HepG2 (cell line): Measurements from ENCODE around the gene KLC3. TPM values are rescaled to one million over a fixed set of nuclear protein-coding genes. Genes with fewer than 3 reads are reported as not detected.
A peak's percentile ranks its signal among the peaks of the same experiment; 100 is the strongest.

ENCODE experiments used
- ADNP ChIP-seq: sonication (generic); formaldehyde crosslinking; IDR thresholded peaks from 2 replicates; pipeline ENCODE4 v1.4.0; 2020; ENCODE audit warnings: missing genetic modification reagents
- AHR ChIP-seq: IDR thresholded peaks from 2 replicates; pipeline ENCODE4 v1.6.1; 2018; ENCODE audit warnings: missing genetic modification reagents, missing compliant biosample characterization
- BHLHE40 ChIP-seq: IDR thresholded peaks from 2 replicates; pipeline ENCODE4 v1.6.1; 2011; ENCODE audit warnings: low read length, improper control_type of control experiment
- FOSL2 ChIP-seq: sonication (generic); formaldehyde crosslinking; IDR thresholded peaks from 2 replicates; pipeline ENCODE4 v1.4.0; 2020; ENCODE audit warnings: missing genetic modification reagents
- FOXC1 ChIP-seq: sonication (generic); formaldehyde crosslinking; IDR thresholded peaks from 2 replicates; pipeline ENCODE4 v1.8.0; 2022; ENCODE audit warnings: mild to moderate bottlenecking, missing genetic modification reagents, borderline replicate concordance
- GABPB1 ChIP-seq: IDR thresholded peaks from 2 replicates; pipeline ENCODE4 v1.6.1; 2016; ENCODE audit warnings: mild to moderate bottlenecking, missing genetic modification reagents, moderate library complexity, missing compliant biosample characterization
- GPBP1L1 ChIP-seq: sonication (generic); formaldehyde crosslinking; IDR thresholded peaks from 2 replicates; pipeline ENCODE4 v1.5.0; 2020; ENCODE audit warnings: mild to moderate bottlenecking, missing genetic modification reagents
- JUN ChIP-seq: sonication (generic); formaldehyde crosslinking; IDR thresholded peaks from 2 replicates; pipeline ENCODE4 v1.4.0; 2020; ENCODE audit warnings: mild to moderate bottlenecking, missing genetic modification reagents
- KDM3A ChIP-seq: IDR thresholded peaks from 2 replicates; pipeline ENCODE4 v1.6.1; 2018; ENCODE audit warnings: low read depth, missing compliant biosample characterization
- KLF11 ChIP-seq: IDR thresholded peaks from 2 replicates; pipeline ENCODE4 v1.6.1; 2016; ENCODE audit warnings: missing compliant biosample characterization
- MYPOP ChIP-seq: sonication (generic); formaldehyde crosslinking; IDR thresholded peaks from 2 replicates; pipeline ENCODE4 v1.8.1; 2023; ENCODE audit warnings: mild to moderate bottlenecking, moderate library complexity, missing genetic modification reagents
- NFE2L2 ChIP-seq: fragments of 150-350 bp; IDR thresholded peaks from 2 replicates; pipeline ENCODE4 v1.6.1; 2014; ENCODE audit warnings: low read length
- NR2F6 ChIP-seq, 2 experiments: IDR thresholded peaks; 2 replicates each; pipeline ENCODE4 v1.6.1; 2016; ENCODE audit warnings: antibody characterized with exemption in 1 of 2, mild to moderate bottlenecking in 1 of 2
- RAD21 ChIP-seq: fragments of 450-650 bp; formaldehyde crosslinking; IDR thresholded peaks from 2 replicates; pipeline ENCODE4 v1.5.0; 2020; ENCODE audit warnings: mild to moderate bottlenecking
- RXRB ChIP-seq: IDR thresholded peaks from 2 replicates; pipeline ENCODE4 v1.6.1; 2016; ENCODE audit warnings: borderline replicate concordance, missing genetic modification reagents, missing compliant biosample characterization
- SOX6 ChIP-seq, 2 experiments: fragments of 450-650 bp in 1 of 2; sonication (generic) in 1 of 2; formaldehyde crosslinking in 1 of 2; IDR thresholded peaks; 2 replicates each; pipeline versions ENCODE4 v1.4.0 to v1.6.1; 2017 to 2020; ENCODE audit warnings: antibody characterized with exemption in 1 of 2, mild to moderate bottlenecking in 1 of 2, missing genetic modification reagents in 1 of 2
- ZBTB37 ChIP-seq: sonication (generic); formaldehyde crosslinking; IDR thresholded peaks from 2 replicates; pipeline ENCODE4 v1.4.0; 2020; ENCODE audit warnings: mild to moderate bottlenecking, missing genetic modification reagents
- ZNF263 ChIP-seq: sonication (generic); formaldehyde crosslinking; IDR thresholded peaks from 2 replicates; pipeline ENCODE4 v1.4.0; 2020; ENCODE audit warnings: missing genetic modification reagents
- ZNF503 ChIP-seq: sonication (generic); formaldehyde crosslinking; IDR thresholded peaks from 2 replicates; pipeline ENCODE4 v1.4.0; 2020; ENCODE audit warnings: missing genetic modification reagents
- ZNF639 ChIP-seq: conservative IDR thresholded peaks from 2 replicates; pipeline ENCODE4 v1.6.1; 2018; ENCODE audit warnings: missing genetic modification reagents
- ZNF772 ChIP-seq: sonication (generic); formaldehyde crosslinking; IDR thresholded peaks from 2 replicates; pipeline ENCODE4 v1.5.0; 2020; ENCODE audit warnings: mild to moderate bottlenecking, missing genetic modification reagents
- ZNF784 ChIP-seq: sonication (generic); formaldehyde crosslinking; IDR thresholded peaks from 2 replicates; pipeline ENCODE4 v1.5.1; 2020; ENCODE audit warnings: missing genetic modification reagents, mild to moderate bottlenecking, borderline replicate concordance
- ZNF878 ChIP-seq: sonication (generic); formaldehyde crosslinking; IDR thresholded peaks from 2 replicates; pipeline ENCODE4 v1.8.1; 2023; ENCODE audit warnings: mild to moderate bottlenecking, missing genetic modification reagents, moderate library complexity
- polyA plus RNA-seq, 8 experiments: library from polyadenylated mRNA; depleted of rRNA in 3 of 8; stranded (reverse) in 7 of 8; unstranded in 1 of 8; fragments of >200 nt; fragmentation: Illumina TruSeq in 4 of 8; extraction: Trizol in 4 of 8; gene quantifications; 2 replicates each; pipeline versions ENCODE4 v1.2.1 to v1.2.3, GENCODE V29; 2011 to 2016; ENCODE audit warnings: low read depth in 4 of 8, missing spikeins in 1 of 8, mixed read lengths in 1 of 8; ENCODE audit not compliant: insufficient read depth in 1 of 8
- total RNA-seq, 5 experiments: library from RNA; depleted of rRNA; stranded (reverse); fragments of >200 nt; fragmentation: Illumina TruSeq; extraction: Trizol; gene quantifications; 2 replicates each; pipeline ENCODE4 v1.2.3, GENCODE V29; 2016; ENCODE audit warnings: low read depth in 1 of 5

The KLC3 gene
- total and polyA plus RNA-seq, 2 of the 13 experiments (the other 11 are each of a cell fraction or from before 2014, with no cell fraction given), result 0.13 TPM; not detected in 1

GRCh38 chr19:45346449-45346848, 5.9 kb downstream of the KLC3 start (continued):
- TF ChIP-seq GABPB1 (peak; percentile 40; the same call in 1 of the 2 replicates), AHR (0 out of 2 replicates have a peak, but pooled peaks have one; percentile 15), RAD21 (CRISPR knock-in tag) (peak; percentile 37; the same call in 1 of the 2 replicates), JUN (CRISPR knock-in tag) (no peak), SOX6 (IDR thresholded peaks at IDR 0.05) (no peak), SOX6 (CRISPR knock-in tag; IDR thresholded peaks at IDR 0.05) (no peak), ZNF639 (CRISPR knock-in tag) (no peak), MYPOP (CRISPR knock-in tag) (no peak), NFE2L2 (no peak), ZNF503 (CRISPR knock-in tag) (no peak), ADNP (no peak), ZNF878 (CRISPR knock-in tag) (no peak), KLF11 (CRISPR knock-in tag) (no peak), NR2F6 (IDR thresholded peaks at IDR 0.05) (no peak), NR2F6 (CRISPR knock-in tag; IDR thresholded peaks at IDR 0.05) (no peak), BHLHE40 (no peak), ZNF772 (CRISPR knock-in tag) (no peak), FOSL2 (CRISPR knock-in tag) (no peak), ZBTB37 (CRISPR knock-in tag) (no peak), GPBP1L1 (CRISPR knock-in tag) (no peak), ZNF784 (CRISPR knock-in tag) (no peak), ZNF263 (CRISPR knock-in tag) (no peak), RXRB (no peak), FOXC1 (peak; percentile 51; the same call in 1 of the 2 replicates), KDM3A (CRISPR knock-in tag) (no peak)
